HCT116 (cell line): Measurements from ENCODE around the gene RTKN2.

Experiments
- ATF3 ChIP-seq: IDR thresholded peaks from 2 replicates; pipeline ENCODE4 v1.6.1; 2012
- CEBPB ChIP-seq: IDR thresholded peaks from 2 replicates; pipeline ENCODE4 v1.6.1; 2012; ENCODE audit warnings: low read depth
- CTCF ChIP-seq, 3 experiments: fragments of 200-600 bp in 1 of 3; sonication (generic) in 1 of 3; IDR thresholded peaks in 2 of 3; conservative IDR thresholded peaks in 1 of 3; 2 replicates each; pipeline ENCODE4 v1.5.1; 2012 to 2017; ENCODE audit warnings: low read depth in 2 of 3, low read length in 2 of 3, antibody characterized with exemption in 1 of 3, borderline replicate concordance in 1 of 3, control low read depth in 1 of 3, mild to moderate bottlenecking in 1 of 3, mixed read lengths in 1 of 3, mixed run types in 1 of 3, moderate library complexity in 1 of 3; ENCODE audit not compliant: insufficient read depth in 1 of 3
- EZH2phosphoT487 ChIP-seq: fragments of 200-600 bp; IDR thresholded peaks from 2 replicates; pipeline ENCODE4 v1.6.1; 2018; ENCODE audit warnings: antibody characterized with exemption, borderline replicate concordance
- POLR2A ChIP-seq: IDR thresholded peaks from 2 replicates; pipeline ENCODE4 v1.7.0; 2011; ENCODE audit warnings: borderline replicate concordance; ENCODE audit not compliant: insufficient read depth, insufficient read length; ENCODE audit errors: extremely low read depth
- RAD21 ChIP-seq: IDR thresholded peaks from 2 replicates; pipeline ENCODE4 v1.6.1; 2012; ENCODE audit warnings: low read depth, mild to moderate bottlenecking
- REST ChIP-seq: IDR thresholded peaks from 2 replicates; pipeline ENCODE4 v1.6.1; 2012; ENCODE audit warnings: low read depth
- SP1 ChIP-seq: IDR thresholded peaks from 2 replicates; pipeline ENCODE4 v1.6.1; 2012; ENCODE audit warnings: low read depth
- YY1 ChIP-seq: IDR thresholded peaks from 2 replicates; pipeline ENCODE4 v1.6.1; 2011; ENCODE audit warnings: low read length, low read depth, moderate library complexity, mild to moderate bottlenecking; ENCODE audit not compliant: insufficient replicate concordance; ENCODE audit errors: extremely low read depth

- TF ChIP-seq CTCF (IDR thresholded peaks at IDR 0.05 in 2 of 3, conservative IDR thresholded peaks at IDR 0.05 in 1 of 3; ENCODE audit: borderline replicate concordance in 1 of 3, insufficient read depth in 1 of 3, low read depth in 2 of 3, low read length in 2 of 3) (no peak), ATF3 (no peak), REST (no peak), RAD21 (no peak), POLR2A (no peak), SP1 (no peak), CEBPB (no peak), YY1 (no peak), EZH2phosphoT487 (no peak)
Measured at GRCh38 chr10:62133618-62134017, 135.0 kb downstream of the RTKN2 start.
